Neural cell (in vitro differentiated cells): ENCODE data around the gene NCOA4. TPM values are rescaled to one million over a fixed set of nuclear protein-coding genes. Genes with fewer than 3 reads are reported as not detected.

ENCODE experiments used
- H2AFZ ChIP-seq: fragments of 200-600, 300-800 bp; sonication (generic), shearing (Covaris generic); 2 replicates; pipeline ENCODE4 v1.6.0; 2014; ENCODE audit warnings: low read depth, mild to moderate bottlenecking, antibody characterized with exemption, low read length, moderate library complexity
- H3F3A ChIP-seq: fragments of 200-600 bp; shearing (Covaris generic); 2 replicates; pipeline ENCODE4 v1.6.1; 2016; ENCODE audit warnings: mild to moderate bottlenecking, moderate library complexity, mixed read lengths, antibody characterized with exemption, low read length; ENCODE audit not compliant: insufficient read depth, poor library complexity, severe bottlenecking
- H3K27ac ChIP-seq: fragments of 200-600, 300-800 bp; sonication (generic), shearing (Covaris generic); 2 replicates; pipeline ENCODE4 v1.5.1; 2014; ENCODE audit warnings: mild to moderate bottlenecking, low read length, moderate library complexity
- H3K27me3 ChIP-seq: fragments of 300-800, 200-600 bp; sonication (generic), shearing (Covaris generic); 2 replicates; pipeline ENCODE4 v1.6.0; 2014; ENCODE audit warnings: mild to moderate bottlenecking, low read depth, low read length, moderate library complexity; ENCODE audit not compliant: insufficient read depth
- H3K36me3 ChIP-seq: fragments of 300-800, 200-600 bp; sonication (generic), shearing (Covaris generic); 2 replicates; pipeline ENCODE4 v1.5.1; 2014; ENCODE audit warnings: mild to moderate bottlenecking, antibody characterized with exemption, low read length, moderate library complexity; ENCODE audit not compliant: insufficient read depth
- H3K4me2 ChIP-seq: fragments of 300-800, 200-600 bp; sonication (generic), shearing (Covaris generic); 2 replicates; pipeline ENCODE4 v1.6.0; 2014; ENCODE audit warnings: mild to moderate bottlenecking, low read length
- H3K4me3 ChIP-seq: fragments of 300-800, 200-600 bp; sonication (generic), shearing (Covaris generic); 2 replicates; pipeline ENCODE4 v1.5.1; 2014; ENCODE audit warnings: mild to moderate bottlenecking, low read length, moderate library complexity
- H3K79me2 ChIP-seq: fragments of 200-600 bp; shearing (Covaris generic); replicated peaks from 2 replicates; pipeline ENCODE4 v1.6.0; 2014; ENCODE audit warnings: mild to moderate bottlenecking, low read length, moderate library complexity; ENCODE audit not compliant: insufficient read depth
- H3K9ac ChIP-seq: fragments of 300-800, 200-600 bp; sonication (generic), shearing (Covaris generic); 2 replicates; pipeline ENCODE4 v1.6.1; 2016; ENCODE audit warnings: mild to moderate bottlenecking, low read length, mixed read lengths
- H3K9me2 ChIP-seq: fragments of 200-600 bp; shearing (Covaris generic); 2 replicates; pipeline ENCODE4 v1.6.1; 2016; ENCODE audit warnings: mild to moderate bottlenecking, low read length, mixed read lengths; ENCODE audit not compliant: insufficient read depth
- H3K9me3 ChIP-seq: fragments of 200-600, 300-800 bp; sonication (generic), shearing (Covaris generic); 2 replicates; pipeline ENCODE4 v1.6.1; 2016; ENCODE audit warnings: mild to moderate bottlenecking, mixed run types, low read length, moderate library complexity, mixed read lengths
- H4K20me1 ChIP-seq: fragments of 200-600 bp; shearing (Covaris generic); 2 replicates; pipeline ENCODE4 v1.6.1; 2016; ENCODE audit warnings: mild to moderate bottlenecking, mixed run types; ENCODE audit not compliant: insufficient read depth
- EP300 ChIP-seq: fragments of 450-650 bp; conservative IDR thresholded peaks from 2 replicates; pipeline ENCODE4 v1.6.1; 2014; ENCODE audit warnings: antibody characterized with exemption, mild to moderate bottlenecking, moderate library complexity; ENCODE audit not compliant: poor library complexity, severe bottlenecking
- EZH2 ChIP-seq: fragments of 200-600, 300-800 bp; shearing (Covaris generic), sonication (generic); IDR thresholded peaks from 2 replicates; pipeline ENCODE4 v1.6.1; 2014; ENCODE audit warnings: antibody characterized with exemption, low read length, borderline replicate concordance, mild to moderate bottlenecking; ENCODE audit not compliant: insufficient read depth, poor library complexity, severe bottlenecking
- MXI1 ChIP-seq: fragments of 450-650 bp; conservative IDR thresholded peaks from 2 replicates; pipeline ENCODE4 v1.6.1; 2014; ENCODE audit warnings: antibody characterized with exemption, mild to moderate bottlenecking; ENCODE audit not compliant: poor library complexity, severe bottlenecking
- POLR2AphosphoS5 ChIP-seq: IDR thresholded peaks from 2 replicates; pipeline ENCODE4 v1.6.1; 2012
- RAD21 ChIP-seq: fragments of 450-650 bp; conservative IDR thresholded peaks from 2 replicates; pipeline ENCODE4 v1.6.1; 2014; ENCODE audit warnings: antibody characterized with exemption, mild to moderate bottlenecking, moderate library complexity
- SMC3 ChIP-seq: fragments of 450-650 bp; conservative IDR thresholded peaks from 2 replicates; pipeline ENCODE4 v1.6.1; 2014; ENCODE audit warnings: antibody characterized with exemption, mild to moderate bottlenecking, moderate library complexity; ENCODE audit not compliant: poor library complexity
- TAF1 ChIP-seq: IDR thresholded peaks from 2 replicates; pipeline ENCODE4 v1.6.1; 2012; ENCODE audit warnings: low read depth
- polyA plus RNA-seq: library from polyadenylated mRNA; depleted of rRNA; stranded (reverse); fragments of >200 nt; gene quantifications from 2 replicates; pipeline ENCODE4 v1.2.3, GENCODE V29; 2014
- TF ChIP-seq, protein P1 (sequence below): IDR thresholded peaks from 2 replicates; pipeline ENCODE4 v1.6.1; 2012; ENCODE audit warnings: borderline replicate concordance
- TF ChIP-seq, protein P2 (sequence below): fragments of 450-650 bp; IDR thresholded peaks from 2 replicates; pipeline ENCODE4 v1.5.1; 2014; ENCODE audit warnings: antibody characterized with exemption, mild to moderate bottlenecking, moderate library complexity; ENCODE audit not compliant: poor library complexity, severe bottlenecking

NCOA4 gene
- polyA plus RNA-seq, 1 donor from 2014 or later: 131 TPM

DNA sequence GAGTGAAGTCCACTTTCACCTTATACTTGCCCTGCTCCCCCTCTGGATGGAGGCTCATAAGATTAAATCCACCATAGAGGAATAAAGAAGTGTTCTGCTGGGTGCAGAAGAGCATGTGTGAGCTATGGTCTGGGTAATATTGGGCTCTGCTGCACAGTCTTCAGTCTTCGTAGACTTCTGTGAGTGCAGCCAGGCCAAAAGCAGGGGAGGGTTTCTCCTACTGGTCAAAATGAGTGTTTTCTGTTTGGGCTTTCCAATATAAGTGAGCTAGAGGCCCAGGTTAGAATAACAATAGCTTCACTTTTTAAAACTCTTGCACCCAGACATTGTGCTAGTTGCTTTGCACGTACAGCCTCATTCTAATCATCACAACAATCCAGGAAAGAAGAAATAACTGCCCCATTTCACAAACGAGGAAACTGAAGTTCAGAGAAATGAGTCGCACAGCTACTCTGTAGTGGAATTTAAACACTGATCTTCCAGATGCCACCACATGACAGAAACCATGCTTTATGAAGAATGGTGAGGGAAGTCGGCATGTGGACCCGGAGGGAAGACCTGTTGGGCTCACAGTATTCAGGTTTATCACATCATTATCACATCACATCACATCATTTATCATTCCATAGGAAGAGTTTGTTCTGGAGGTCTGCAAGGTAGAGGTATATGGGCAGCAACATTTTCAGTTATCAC is 39.5 kb upstream of the NCOA4 start:
- H3K27ac ChIP-seq: no peak overlapping the region
- no peak overlapping the region for H3K4me2 ChIP-seq
- no peaks in the 10 kb centered on the region for H3K79me2 ChIP-seq
- no peaks in the 10 kb centered on the region for H3K9me2 ChIP-seq
- H3K9me3 ChIP-seq: no peaks in the 10 kb centered on the region
- H3K27me3 ChIP-seq: no peaks in the 10 kb centered on the region
- H4K20me1 ChIP-seq: no peaks in the 10 kb centered on the region
- H2AFZ ChIP-seq: no peak overlapping the region
- TF ChIP-seq POLR2AphosphoS5 (no peak), EZH2 (no peak), SMC3 (no peak), EP300 (no peak), RAD21 (no peak), TAF1 (no peak), MXI1 (no peak)
- TF ChIP-seq, protein P1, sequence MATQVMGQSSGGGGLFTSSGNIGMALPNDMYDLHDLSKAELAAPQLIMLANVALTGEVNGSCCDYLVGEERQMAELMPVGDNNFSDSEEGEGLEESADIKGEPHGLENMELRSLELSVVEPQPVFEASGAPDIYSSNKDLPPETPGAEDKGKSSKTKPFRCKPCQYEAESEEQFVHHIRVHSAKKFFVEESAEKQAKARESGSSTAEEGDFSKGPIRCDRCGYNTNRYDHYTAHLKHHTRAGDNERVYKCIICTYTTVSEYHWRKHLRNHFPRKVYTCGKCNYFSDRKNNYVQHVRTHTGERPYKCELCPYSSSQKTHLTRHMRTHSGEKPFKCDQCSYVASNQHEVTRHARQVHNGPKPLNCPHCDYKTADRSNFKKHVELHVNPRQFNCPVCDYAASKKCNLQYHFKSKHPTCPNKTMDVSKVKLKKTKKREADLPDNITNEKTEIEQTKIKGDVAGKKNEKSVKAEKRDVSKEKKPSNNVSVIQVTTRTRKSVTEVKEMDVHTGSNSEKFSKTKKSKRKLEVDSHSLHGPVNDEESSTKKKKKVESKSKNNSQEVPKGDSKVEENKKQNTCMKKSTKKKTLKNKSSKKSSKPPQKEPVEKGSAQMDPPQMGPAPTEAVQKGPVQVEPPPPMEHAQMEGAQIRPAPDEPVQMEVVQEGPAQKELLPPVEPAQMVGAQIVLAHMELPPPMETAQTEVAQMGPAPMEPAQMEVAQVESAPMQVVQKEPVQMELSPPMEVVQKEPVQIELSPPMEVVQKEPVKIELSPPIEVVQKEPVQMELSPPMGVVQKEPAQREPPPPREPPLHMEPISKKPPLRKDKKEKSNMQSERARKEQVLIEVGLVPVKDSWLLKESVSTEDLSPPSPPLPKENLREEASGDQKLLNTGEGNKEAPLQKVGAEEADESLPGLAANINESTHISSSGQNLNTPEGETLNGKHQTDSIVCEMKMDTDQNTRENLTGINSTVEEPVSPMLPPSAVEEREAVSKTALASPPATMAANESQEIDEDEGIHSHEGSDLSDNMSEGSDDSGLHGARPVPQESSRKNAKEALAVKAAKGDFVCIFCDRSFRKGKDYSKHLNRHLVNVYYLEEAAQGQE: no peak
- TF ChIP-seq, protein P2, sequence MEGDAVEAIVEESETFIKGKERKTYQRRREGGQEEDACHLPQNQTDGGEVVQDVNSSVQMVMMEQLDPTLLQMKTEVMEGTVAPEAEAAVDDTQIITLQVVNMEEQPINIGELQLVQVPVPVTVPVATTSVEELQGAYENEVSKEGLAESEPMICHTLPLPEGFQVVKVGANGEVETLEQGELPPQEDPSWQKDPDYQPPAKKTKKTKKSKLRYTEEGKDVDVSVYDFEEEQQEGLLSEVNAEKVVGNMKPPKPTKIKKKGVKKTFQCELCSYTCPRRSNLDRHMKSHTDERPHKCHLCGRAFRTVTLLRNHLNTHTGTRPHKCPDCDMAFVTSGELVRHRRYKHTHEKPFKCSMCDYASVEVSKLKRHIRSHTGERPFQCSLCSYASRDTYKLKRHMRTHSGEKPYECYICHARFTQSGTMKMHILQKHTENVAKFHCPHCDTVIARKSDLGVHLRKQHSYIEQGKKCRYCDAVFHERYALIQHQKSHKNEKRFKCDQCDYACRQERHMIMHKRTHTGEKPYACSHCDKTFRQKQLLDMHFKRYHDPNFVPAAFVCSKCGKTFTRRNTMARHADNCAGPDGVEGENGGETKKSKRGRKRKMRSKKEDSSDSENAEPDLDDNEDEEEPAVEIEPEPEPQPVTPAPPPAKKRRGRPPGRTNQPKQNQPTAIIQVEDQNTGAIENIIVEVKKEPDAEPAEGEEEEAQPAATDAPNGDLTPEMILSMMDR: no peak
- no peak overlapping the region for H3K9ac ChIP-seq
- H3F3A ChIP-seq: no peaks in the 10 kb centered on the region
- no peak overlapping the region for H3K4me3 ChIP-seq
- no peaks in the 10 kb centered on the region for H3K36me3 ChIP-seq

DNA sequence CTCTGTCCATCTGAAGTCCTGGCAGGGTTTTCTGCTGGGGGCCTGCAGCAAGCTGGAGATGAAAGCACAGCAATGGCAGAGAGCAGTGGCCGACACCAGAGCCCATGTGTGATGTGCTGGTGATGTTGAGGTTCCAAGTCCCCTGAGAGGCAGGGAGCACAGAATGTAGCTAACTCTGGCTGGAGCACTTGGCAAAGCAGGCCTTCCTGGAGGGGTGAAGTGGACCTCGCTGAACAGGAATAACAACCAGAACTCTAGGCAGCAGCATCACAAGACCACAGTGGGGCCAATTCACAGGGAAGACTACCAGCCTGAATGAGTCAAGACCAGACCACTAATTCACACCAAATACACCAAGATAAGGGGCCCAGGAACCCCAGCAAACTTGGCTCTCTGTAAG is 38.5 kb upstream of the NCOA4 start:
- TF ChIP-seq RAD21: no peak
- no peak for TF ChIP-seq EZH2
- TF ChIP-seq SMC3: no peak
- TF ChIP-seq MXI1: no peak
- no peak for TF ChIP-seq POLR2AphosphoS5
- TF ChIP-seq, protein P1: no peak
- no peak for TF ChIP-seq EP300
- TF ChIP-seq, protein P2: no peak
- TF ChIP-seq TAF1: no peak
- no peak overlapping the region for H2AFZ ChIP-seq

More for the DNA sequence above, 38.5 kb upstream of the NCOA4 start:
- Histone ChIP-seq H3K9ac (no peak overlapping the region), H3K79me2 (no peaks in the 10 kb centered on the region), H3K4me3 (no peak overlapping the region), H3K4me2 (no peak overlapping the region), H4K20me1 (no peaks in the 10 kb centered on the region), H3K36me3 (no peaks in the 10 kb centered on the region), H3K27me3 (no peaks in the 10 kb centered on the region), H3K9me2 (no peaks in the 10 kb centered on the region), H3F3A (no peaks in the 10 kb centered on the region), H3K9me3 (no peaks in the 10 kb centered on the region), H3K27ac (no peak overlapping the region)
